Measurements from ENCODE around the gene MAP3K3.
A peak's percentile ranks its signal among the peaks of the same experiment; 100 is the strongest.

MAP3K3 gene

GRCh38 chr17:63672856-63673255, 50.6 kb downstream of the MAP3K3 start:
- POLR2A ChIA-PET = no interaction called here
- CTCF ChIA-PET = no interaction called here
- no peak for DNase-seq (ENCODE audit: extremely low spot score)
- TF ChIP-seq SP1 (IDR thresholded peaks at IDR 0.05) = no peak
- no peak for TF ChIP-seq ARNT (IDR thresholded peaks at IDR 0.05)
- TF ChIP-seq ELF4 (IDR thresholded peaks at IDR 0.05) = no peak
- no peak for TF ChIP-seq FOXK2 (IDR thresholded peaks at IDR 0.05)
- TF ChIP-seq CTBP1 (IDR thresholded peaks at IDR 0.05; ENCODE audit: borderline replicate concordance) = no peak

- DNase-seq (ENCODE audit: extremely low spot score) = no peak
- POLR2A ChIA-PET = interaction anchor here (0.6 to 2.6 kb wide), 5 partner anchors 9 to 99 kb away, joined by 3 to 9 read pairs (median 3); partner anchors contain the start of genes CCDC47 and DDX42
- TF ChIP-seq FOXM1 (IDR thresholded peaks at IDR 0.05; ENCODE audit: borderline replicate concordance) = no peak
- no peak for TF ChIP-seq FOXA1 (IDR thresholded peaks at IDR 0.05)
- no peak for TF ChIP-seq ARNT (IDR thresholded peaks at IDR 0.05)
- no peak for TF ChIP-seq BHLHE40 (IDR thresholded peaks at IDR 0.05; ENCODE audit: borderline replicate concordance)
- no peak for TF ChIP-seq NFRKB (IDR thresholded peaks at IDR 0.05)
- TF ChIP-seq L3MBTL2 (conservative IDR thresholded peaks at IDR 0.05) = no peak
- no peak for TF ChIP-seq ELF4 (IDR thresholded peaks at IDR 0.05)
- TF ChIP-seq HDGF (IDR thresholded peaks at IDR 0.05; ENCODE audit: borderline replicate concordance) = no peak
- TF ChIP-seq PKNOX1 (IDR thresholded peaks at IDR 0.05) = no peak
- TF ChIP-seq TARDBP (IDR thresholded peaks at IDR 0.05) = no peak
- no peak for TF ChIP-seq ZNF384 (IDR thresholded peaks at IDR 0.05)
- CTCF ChIA-PET = interaction anchor here (1.1 to 1.8 kb wide), 2 partner anchors 10 to 23 kb away, joined by 4 to 5 read pairs; no protein-coding TSS in a partner anchor
These were observed 53.0 kb downstream of the MAP3K3 start for GRCh38 chr17:63675231-63675606.

DNA sequence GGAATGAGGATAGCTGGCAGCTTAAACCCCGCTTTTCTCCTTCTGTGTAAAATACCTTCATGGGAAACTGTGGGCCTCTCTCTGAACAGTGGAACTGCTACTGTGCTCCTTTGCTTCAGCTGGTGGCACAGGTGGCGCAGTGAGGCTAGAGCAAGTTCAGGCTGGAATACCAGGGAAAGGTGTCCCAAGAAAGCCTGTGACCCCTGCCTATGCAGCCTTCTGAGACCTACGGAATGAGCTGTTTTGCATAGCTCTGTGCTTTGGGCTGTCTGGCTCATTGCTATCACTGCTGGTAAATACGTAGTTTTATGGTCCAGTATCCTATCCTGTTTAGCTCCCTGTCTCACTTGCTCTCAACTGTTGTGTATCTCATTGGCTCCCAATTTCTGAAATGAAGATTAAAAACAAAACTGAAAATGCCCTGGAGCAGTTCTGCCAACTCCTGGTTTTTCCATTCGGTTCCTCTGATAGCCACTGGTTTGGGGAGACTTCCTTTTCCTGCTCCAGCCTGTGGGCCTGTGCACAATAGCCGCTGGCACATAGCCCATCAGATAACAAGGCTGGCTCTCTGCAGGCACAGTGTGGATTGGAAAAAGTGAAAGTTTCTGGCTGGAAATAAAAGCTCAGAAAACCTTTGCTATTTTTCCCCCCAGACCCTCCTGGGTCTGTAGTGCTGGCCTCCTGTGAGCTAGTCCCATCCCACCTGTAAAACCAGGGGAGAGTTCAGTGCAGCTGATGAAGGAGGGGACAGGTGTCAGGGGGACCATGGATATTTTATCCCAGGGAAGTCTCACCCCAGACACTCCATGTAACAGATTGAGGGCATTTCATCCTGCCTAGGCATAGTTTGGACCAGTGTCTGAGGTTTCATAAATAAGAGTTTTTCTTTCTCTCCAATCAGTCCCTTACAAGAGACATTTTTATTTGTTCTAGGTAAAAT, 53.7 kb downstream of the MAP3K3 start:
- DNase-seq (ENCODE audit: extremely low spot score) = peak; percentile 70
- ChIA-PET POLR2A (interaction anchor here (0.9 to 2.6 kb wide), 5 partner anchors 10 to 98 kb away, joined by 3 to 9 read pairs (median 8); partner anchors contain the start of genes CCDC47, DDX42 and MAP3K3), CTCF (interaction anchor here (1.5 to 1.8 kb wide), 2 partner anchors 23 to 250 kb away, joined by 4 to 5 read pairs; no protein-coding TSS in a partner anchor)
- TF ChIP-seq BHLHE40 (IDR thresholded peaks at IDR 0.05; ENCODE audit: borderline replicate concordance) (no peak), SUZ12 (IDR thresholded peaks at IDR 0.05) (no peak), ELF4 (IDR thresholded peaks at IDR 0.05) (no peak), FOXK2 (IDR thresholded peaks at IDR 0.05) (no peak), L3MBTL2 (conservative IDR thresholded peaks at IDR 0.05) (no peak)

DNA sequence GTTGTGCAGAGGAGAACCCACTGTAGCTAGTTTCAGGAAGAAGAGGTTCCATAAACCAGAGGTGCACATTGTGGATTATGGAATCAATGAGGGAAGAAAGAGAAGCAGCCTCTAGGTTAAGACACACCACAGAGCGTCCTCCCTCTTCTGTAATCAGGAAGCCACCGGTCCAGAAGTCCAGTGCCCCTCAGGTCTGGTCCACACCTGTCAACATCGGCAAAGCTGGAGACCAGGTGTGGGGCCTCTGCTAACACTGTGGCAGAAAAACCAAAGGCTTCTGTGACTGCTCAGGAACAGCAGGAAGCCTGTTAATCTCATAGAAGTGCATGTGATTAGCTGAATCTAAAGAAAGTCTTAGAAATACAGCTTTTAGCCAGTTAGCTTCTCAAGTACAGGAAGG, 54.4 kb downstream of the MAP3K3 start:
- DNase-seq (ENCODE audit: extremely low spot score) = no peak
- no peak for TF ChIP-seq FOXA1 (IDR thresholded peaks at IDR 0.05)
- TF ChIP-seq CTBP1 (IDR thresholded peaks at IDR 0.05; ENCODE audit: borderline replicate concordance) = no peak
- no peak for TF ChIP-seq ZNF384 (IDR thresholded peaks at IDR 0.05)
- TF ChIP-seq FOXK2 (IDR thresholded peaks at IDR 0.05) = no peak
- TF ChIP-seq SUZ12 (IDR thresholded peaks at IDR 0.05) = no peak
- no peak for TF ChIP-seq TARDBP (IDR thresholded peaks at IDR 0.05)
- no peak for TF ChIP-seq LEF1 (IDR thresholded peaks at IDR 0.05; ENCODE audit: borderline replicate concordance)
- no peak for TF ChIP-seq FOXM1 (IDR thresholded peaks at IDR 0.05; ENCODE audit: borderline replicate concordance)
- no peak for TF ChIP-seq NFRKB (IDR thresholded peaks at IDR 0.05)
- POLR2A ChIA-PET = interaction anchor here (1.2 to 2.6 kb wide), 4 partner anchors 18 to 98 kb away, joined by 3 to 9 read pairs (median 8); partner anchors contain the start of genes CCDC47, DDX42 and MAP3K3
- CTCF ChIA-PET = interaction anchor here (1.5 to 1.8 kb wide), 2 partner anchors 22 to 251 kb away, joined by 4 to 5 read pairs; no protein-coding TSS in a partner anchor

GRCh38 chr17:63679214-63679613, 57.0 kb downstream of the MAP3K3 start:
- ChIA-PET POLR2A (no interaction called here), CTCF (interaction anchor here (0.6 to 1.4 kb wide), 3 partner anchors 9 to 123 kb away, joined by 3 to 5 read pairs (median 4); no protein-coding TSS in a partner anchor)
- TF ChIP-seq FOXA1 (IDR thresholded peaks at IDR 0.05) (no peak), PKNOX1 (IDR thresholded peaks at IDR 0.05) (no peak), NFRKB (IDR thresholded peaks at IDR 0.05) (no peak), CTBP1 (IDR thresholded peaks at IDR 0.05; ENCODE audit: borderline replicate concordance) (no peak), ELF4 (IDR thresholded peaks at IDR 0.05) (no peak), BHLHE40 (IDR thresholded peaks at IDR 0.05; ENCODE audit: borderline replicate concordance) (no peak), SUZ12 (IDR thresholded peaks at IDR 0.05) (no peak), FOXK2 (IDR thresholded peaks at IDR 0.05) (no peak), FOXM1 (IDR thresholded peaks at IDR 0.05; ENCODE audit: borderline replicate concordance) (no peak), HDGF (IDR thresholded peaks at IDR 0.05; ENCODE audit: borderline replicate concordance) (no peak), SP1 (IDR thresholded peaks at IDR 0.05) (no peak), LEF1 (IDR thresholded peaks at IDR 0.05; ENCODE audit: borderline replicate concordance) (no peak), TARDBP (IDR thresholded peaks at IDR 0.05) (no peak), ARNT (IDR thresholded peaks at IDR 0.05) (no peak), ZNF384 (IDR thresholded peaks at IDR 0.05) (no peak), L3MBTL2 (conservative IDR thresholded peaks at IDR 0.05) (no peak)
- no peak for DNase-seq (ENCODE audit: extremely low spot score)

DNA sequence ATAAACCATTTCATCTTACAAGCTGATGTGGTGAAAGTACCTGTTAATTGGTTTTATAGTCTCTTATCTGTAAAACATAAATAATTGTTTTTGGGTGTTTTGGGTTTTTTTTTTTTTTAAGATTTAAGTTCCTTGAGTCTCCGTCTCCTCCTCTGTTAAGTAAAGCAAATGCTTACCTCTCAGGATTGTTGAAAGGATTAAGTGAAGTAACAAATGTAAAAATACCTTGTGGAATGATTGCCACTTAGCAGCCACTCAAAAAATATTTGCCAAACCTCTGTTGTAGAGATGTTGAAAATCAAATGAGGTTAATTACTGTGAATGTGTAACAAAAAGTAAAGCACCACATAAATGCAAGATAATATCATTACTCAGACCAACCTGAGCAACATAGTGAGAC, 58.5 kb downstream of the MAP3K3 start:
- DNase-seq (ENCODE audit: extremely low spot score) = no peak
- no peak for TF ChIP-seq NFRKB (IDR thresholded peaks at IDR 0.05)
- TF ChIP-seq ELF4 (IDR thresholded peaks at IDR 0.05) = no peak
- CTCF ChIA-PET = no interaction called here
- POLR2A ChIA-PET = interaction anchor here (1.8 kb wide), 1 partner anchor 93 kb away, joined by 5 read pairs; the partner anchor contains the start of genes CCDC47 and DDX42

All from HEK293T (cell line).